ENCODE measurements around the gene BABAM2.

DNA sequence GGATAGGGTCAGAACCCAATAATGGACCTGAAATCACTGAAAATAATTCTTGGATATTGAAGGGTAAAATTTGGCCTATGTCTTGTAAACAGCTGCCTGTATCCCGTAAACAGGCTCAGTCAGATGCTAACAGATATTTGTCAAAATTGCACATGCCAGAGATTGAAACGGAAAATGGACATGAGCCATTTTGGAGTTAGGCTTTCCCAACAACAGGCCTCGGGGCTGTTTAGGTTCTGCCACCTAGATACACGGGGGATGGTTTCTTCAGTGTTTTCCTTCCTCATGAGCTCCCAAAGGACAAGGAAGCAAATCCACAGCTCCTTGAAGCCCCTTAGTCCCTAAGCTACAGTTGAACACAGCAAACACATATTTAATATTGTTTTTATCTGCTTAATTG lies 297.9 kb downstream of the BABAM2 start:
- TF ChIP-seq, protein P1, sequence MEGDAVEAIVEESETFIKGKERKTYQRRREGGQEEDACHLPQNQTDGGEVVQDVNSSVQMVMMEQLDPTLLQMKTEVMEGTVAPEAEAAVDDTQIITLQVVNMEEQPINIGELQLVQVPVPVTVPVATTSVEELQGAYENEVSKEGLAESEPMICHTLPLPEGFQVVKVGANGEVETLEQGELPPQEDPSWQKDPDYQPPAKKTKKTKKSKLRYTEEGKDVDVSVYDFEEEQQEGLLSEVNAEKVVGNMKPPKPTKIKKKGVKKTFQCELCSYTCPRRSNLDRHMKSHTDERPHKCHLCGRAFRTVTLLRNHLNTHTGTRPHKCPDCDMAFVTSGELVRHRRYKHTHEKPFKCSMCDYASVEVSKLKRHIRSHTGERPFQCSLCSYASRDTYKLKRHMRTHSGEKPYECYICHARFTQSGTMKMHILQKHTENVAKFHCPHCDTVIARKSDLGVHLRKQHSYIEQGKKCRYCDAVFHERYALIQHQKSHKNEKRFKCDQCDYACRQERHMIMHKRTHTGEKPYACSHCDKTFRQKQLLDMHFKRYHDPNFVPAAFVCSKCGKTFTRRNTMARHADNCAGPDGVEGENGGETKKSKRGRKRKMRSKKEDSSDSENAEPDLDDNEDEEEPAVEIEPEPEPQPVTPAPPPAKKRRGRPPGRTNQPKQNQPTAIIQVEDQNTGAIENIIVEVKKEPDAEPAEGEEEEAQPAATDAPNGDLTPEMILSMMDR (IDR thresholded peaks at IDR 0.05; ENCODE audit: low read depth, low read length), result no peak
- no peak for TF ChIP-seq POLR2A (IDR thresholded peaks at IDR 0.05; ENCODE audit: extremely low read depth, insufficient read length)
